CD14-positive monocyte (primary cell): ENCODE data around the gene HOXA13. TPM values are rescaled to one million over a fixed set of nuclear protein-coding genes. Genes with fewer than 3 reads are reported as not detected.

Experiments
- DNase-seq, 3 donors: peaks; one replicate each; pipeline ENCODE4 v3.0.0-alpha.2; 2011 to 2022
- H2AFZ ChIP-seq: 2 replicates; pipeline ENCODE4 v1.6.0; 2012; ENCODE audit warnings: mild to moderate bottlenecking, low read depth, low read length, inconsistent platforms; ENCODE audit not compliant: insufficient read depth, poor library complexity, severe bottlenecking
- H3K27ac ChIP-seq, 2 donors: 1 replicate in 1 of 2; 2 replicates in 1 of 2; pipeline ENCODE4 v1.5.1; 2012 to 2013; ENCODE audit warnings: low read length in 2 of 2, control low read depth in 1 of 2, inconsistent platforms in 1 of 2, low read depth in 1 of 2, mild to moderate bottlenecking in 1 of 2
- H3K27me3 ChIP-seq, 2 donors: one replicate each; pipeline versions ENCODE4 v1.6.0 to v1.6.1; 2011 to 2013; ENCODE audit warnings: low read length in 2 of 2; ENCODE audit not compliant: control insufficient read depth in 2 of 2, insufficient read depth in 2 of 2
- H3K36me3 ChIP-seq, 2 donors: replicated peaks in 1 of 2; 1 replicate in 1 of 2; 2 replicates in 1 of 2; pipeline versions ENCODE4 v1.5.1 to v1.6.1; 2012 to 2013; ENCODE audit warnings: low read length in 2 of 2, control low read depth in 1 of 2, inconsistent platforms in 1 of 2, mild to moderate bottlenecking in 1 of 2; ENCODE audit not compliant: insufficient read depth in 2 of 2, control insufficient read depth in 1 of 2
- H3K4me1 ChIP-seq, 2 donors: 1 replicate in 1 of 2; 2 replicates in 1 of 2; pipeline versions ENCODE4 v1.5.1 to v1.6.1; 2012 to 2013; ENCODE audit warnings: low read length in 2 of 2, control low read depth in 1 of 2, inconsistent platforms in 1 of 2, mild to moderate bottlenecking in 1 of 2, moderate library complexity in 1 of 2; ENCODE audit not compliant: insufficient read depth in 2 of 2, control insufficient read depth in 1 of 2
- H3K4me2 ChIP-seq: replicated peaks from 2 replicates; pipeline ENCODE3; 2012; ENCODE audit warnings: low read length, moderate library complexity, mild to moderate bottlenecking; ENCODE audit not compliant: poor library complexity, severe bottlenecking; ENCODE audit errors: extremely low read depth
- H3K4me3 ChIP-seq, 3 experiments: fragments of 200-600 bp in 1 of 3; sonication (generic) in 1 of 3; replicated peaks in 1 of 3; 1 replicate in 2 of 3; 2 replicates in 1 of 3; pipeline ENCODE4 v1.5.1; 2011 to 2013; ENCODE audit warnings: low read length in 3 of 3, mild to moderate bottlenecking in 3 of 3, control low read depth in 2 of 3, low read depth in 2 of 3, inconsistent platforms in 1 of 3, moderate library complexity in 1 of 3
- H3K79me2 ChIP-seq: 2 replicates; pipeline ENCODE4 v1.6.0; 2012; ENCODE audit warnings: mild to moderate bottlenecking, control low read depth, inconsistent platforms, low read length, moderate library complexity; ENCODE audit not compliant: insufficient read depth
- H3K9ac ChIP-seq: 2 replicates; pipeline ENCODE4 v1.6.0; 2017; ENCODE audit warnings: low read length, mild to moderate bottlenecking; ENCODE audit not compliant: insufficient read depth, poor library complexity, severe bottlenecking
- H3K9me3 ChIP-seq, 2 donors: replicated peaks in 1 of 2; 1 replicate in 1 of 2; 2 replicates in 1 of 2; pipeline versions ENCODE4 v1.5.1 to v1.6.1; 2012 to 2013; ENCODE audit warnings: low read length in 2 of 2, control low read depth in 1 of 2; ENCODE audit not compliant: control insufficient read depth in 1 of 2, insufficient read depth in 1 of 2
- H4K20me1 ChIP-seq: 2 replicates; pipeline ENCODE4 v1.6.0; 2012; ENCODE audit warnings: mild to moderate bottlenecking, low read length, control low read depth, moderate library complexity; ENCODE audit not compliant: insufficient read depth
- H3K27ac Mint-ChIP-seq, 7 donors: one replicate each; pipeline ENCODE4 v1.8.0; 2020; ENCODE audit warnings: mild to moderate bottlenecking in 7 of 7, mixed read lengths in 7 of 7, moderate library complexity in 6 of 7, inconsistent platforms in 2 of 7
- H3K27me3 Mint-ChIP-seq, 3 donors: one replicate each; pipeline ENCODE4 v1.8.0; 2021 to 2022; ENCODE audit warnings: low read depth in 3 of 3, mild to moderate bottlenecking in 3 of 3, mixed read lengths in 3 of 3, moderate library complexity in 3 of 3, inconsistent platforms in 1 of 3
- H3K36me3 Mint-ChIP-seq, 2 donors: one replicate each; pipeline ENCODE4 v1.8.0; 2020; ENCODE audit warnings: mixed read lengths in 2 of 2, inconsistent platforms in 1 of 2, mild to moderate bottlenecking in 1 of 2
- H3K4me1 Mint-ChIP-seq: one replicate; pipeline ENCODE4 v1.8.0; 2020; ENCODE audit warnings: mild to moderate bottlenecking, mixed read lengths
- H3K4me3 Mint-ChIP-seq, 2 donors: one replicate each; pipeline ENCODE4 v1.8.0; 2020; ENCODE audit warnings: mild to moderate bottlenecking in 2 of 2, mixed read lengths in 2 of 2, moderate library complexity in 1 of 2
- H3K9me3 Mint-ChIP-seq, 7 donors: one replicate each; pipeline ENCODE4 v1.8.0; 2020 to 2022; ENCODE audit warnings: mixed read lengths in 7 of 7, mild to moderate bottlenecking in 6 of 7, moderate library complexity in 6 of 7, inconsistent platforms in 2 of 7
- CTCF ChIP-seq: fragments of 200-600 bp; IDR thresholded peaks from one replicate; pipeline ENCODE4 v1.8.0; 2022; ENCODE audit warnings: antibody characterized with exemption, mild to moderate bottlenecking
- WGBS: methylation state at CpG from one replicate; pipeline ENCODE4 v1.1.5; 2013; ENCODE audit warnings: missing lambda C conversion rate; ENCODE audit not compliant: insufficient coverage; 5-methylcytosine and 5-hydroxymethylcytosine counted together
- intact Hi-C, 2 donors: fragments of 100-400 bp; cut with micrococcal nuclease; formaldehyde crosslinking; loops; one replicate each; pipeline versions ENCODE4 v1.15.0 to v1.15.1; 2023
- polyA plus RNA-seq, 3 donors: library from polyadenylated mRNA; depleted of rRNA in 1 of 3; unstranded in 2 of 3; stranded (reverse) in 1 of 3; fragments of 300-500 nt in 2 of 3; fragments of >200 nt in 1 of 3; fragmentation: Illumina TruSeq in 2 of 3; gene quantifications; 1 replicate in 2 of 3; 2 replicates in 1 of 3; pipeline ENCODE4 v1.2.3, GENCODE V29; 2012 to 2021

The HOXA13 gene
- polyA plus RNA-seq, 3 donors, result not detected

- Histone ChIP-seq H3K36me3 (no peaks in the 10 kb centered on the region), H3K4me1 (peaks cover 75 to 89% of the 10 kb centered on the region in 2 donors), H3K79me2 (peaks cover 7% of the 10 kb centered on the region), H2AFZ (no peak overlapping the region), H4K20me1 (peaks cover 9% of the 10 kb centered on the region), H3K4me2 (no peak overlapping the region), H3K4me3 (peak overlapping the region in 1 of 3 experiments; percentile 18), H3K9me3 (peaks cover 23 to 48% of the 10 kb centered on the region in 2 donors), H3K27ac (no peak overlapping the region), H3K9ac (no peak overlapping the region), H3K27me3 (peaks cover 73 to 99% of the 10 kb centered on the region in 2 donors)
- Mint-ChIP-seq H3K4me3 (peak overlapping the region in 1 of 2 donors; percentile 95), H3K27ac (no peak overlapping the region), H3K9me3 (peaks cover 5 to 68% (median 47%) of the 10 kb centered on the region in 7 donors), H3K27me3 (peaks cover 88 to 98% (median 92%) of the 10 kb centered on the region in 3 donors), H3K36me3 (peaks cover 30 to 47% of the 10 kb centered on the region in 2 donors), H3K4me1 (peaks cover 70% of the 10 kb centered on the region)
- WGBS, result 2% methylated on average over 19 of the region's 25 CpGs
- no peak for DNase-seq
- TF ChIP-seq CTCF, result no peak
- intact Hi-C loops, result loop anchor here (2.0 to 10.0 kb wide), 4 partner anchors 16 to 1306 kb away; partner anchors contain the start of genes HOXA13 (in 1 of the 2) and HOXA3 (in 1 of the 2)
Observed at GRCh38 chr7:27168265-27168947, 31.5 kb downstream of the HOXA13 start.

DNA sequence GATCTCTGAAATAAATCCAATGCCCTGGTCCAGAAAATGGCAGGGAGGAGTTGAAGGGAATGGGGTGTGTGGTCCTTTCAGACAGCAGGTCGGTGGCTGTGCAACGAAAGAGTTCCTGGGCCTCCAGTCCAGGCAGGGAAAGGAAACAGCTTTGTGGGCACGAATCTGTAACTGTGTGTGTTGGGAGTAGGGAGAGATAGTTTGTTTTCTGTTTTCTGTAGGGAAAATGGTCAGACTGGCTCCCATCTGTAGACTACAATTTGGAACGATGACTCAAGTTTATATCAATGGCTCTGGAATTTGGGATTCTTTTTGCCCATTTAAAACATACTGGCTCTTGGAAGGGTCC lies 32.0 kb downstream of the HOXA13 start:
- H3K27me3 ChIP-seq, result peaks cover 76 to 100% of the 10 kb centered on the region in 2 donors
- no peak for DNase-seq
- no peak overlapping the region for H3K27ac ChIP-seq
- Mint-ChIP-seq H3K4me1 (peaks cover 71% of the 10 kb centered on the region), H3K36me3 (peaks cover 30 to 48% of the 10 kb centered on the region in 2 donors), H3K9me3 (peaks cover 5 to 69% (median 47%) of the 10 kb centered on the region in 7 donors), H3K4me3 (peak overlapping the region in 1 of 2 donors; percentile 95), H3K27ac (no peak overlapping the region), H3K27me3 (peaks cover 89 to 98% (median 92%) of the 10 kb centered on the region in 3 donors)
- peaks cover 7% of the 10 kb centered on the region for H3K79me2 ChIP-seq
- H3K4me3 ChIP-seq, result no peak overlapping the region
- no peak overlapping the region for H2AFZ ChIP-seq
- 14% methylated on average over 3 of the region's 4 CpGs for whole genome bisulfite sequencing
- no peaks in the 10 kb centered on the region for H3K36me3 ChIP-seq
- H3K4me1 ChIP-seq, result peaks cover 73 to 89% of the 10 kb centered on the region in 2 donors
- no peak overlapping the region for H3K9ac ChIP-seq
- peaks cover 9% of the 10 kb centered on the region for H4K20me1 ChIP-seq
- H3K9me3 ChIP-seq, result peaks cover 20 to 51% of the 10 kb centered on the region in 2 donors
- intact Hi-C loops, result loop anchor here (2.0 to 10.0 kb wide), 4 partner anchors 15 to 1306 kb away; partner anchors contain the start of genes HOXA13 (in 1 of the 2) and HOXA3 (in 1 of the 2)
- no peak for TF ChIP-seq CTCF
- no peak overlapping the region for H3K4me2 ChIP-seq
